Measurements from ENCODE around the gene SRD5A2.
"Not testable (repeated sequence)": the region's sequence is repeated elsewhere in the genome, so short reads cannot be mapped to it uniquely, and the experiment has no call there.

SRD5A2 gene

GRCh38 chr2:31505111-31505510, 75.6 kb downstream of the SRD5A2 start:
- no peak overlapping the region for H3K4me3 ChIP-seq (ENCODE audit: severe bottlenecking)
- no peak overlapping the region for H3K27ac ChIP-seq (ENCODE audit: poor library complexity, severe bottlenecking)
- no peak for ATAC-seq (ENCODE audit: low read depth)
- no peaks in the 10 kb centered on the region for H3K4me1 ChIP-seq (ENCODE audit: insufficient read depth, poor library complexity, severe bottlenecking)
- no peaks in the 10 kb centered on the region for H3K9me3 ChIP-seq (ENCODE audit: severe bottlenecking)
- TF ChIP-seq CTCF (IDR thresholded peaks at IDR 0.05; ENCODE audit: poor library complexity, severe bottlenecking): no peak
- no peaks in the 10 kb centered on the region for H3K36me3 ChIP-seq (ENCODE audit: low read depth)
- no peak for DNase-seq (ENCODE audit: low spot score)
- no peaks in the 10 kb centered on the region for H3K27me3 ChIP-seq (ENCODE audit: insufficient read depth, poor library complexity, severe bottlenecking)

GRCh38 chr2:31504311-31504710, 76.4 kb downstream of the SRD5A2 start:
- no peak overlapping the region for H3K4me3 ChIP-seq (ENCODE audit: severe bottlenecking)
- no peaks in the 10 kb centered on the region for H3K27me3 ChIP-seq (ENCODE audit: insufficient read depth, poor library complexity, severe bottlenecking)
- H3K4me1 ChIP-seq (ENCODE audit: insufficient read depth, poor library complexity, severe bottlenecking): no peaks in the 10 kb centered on the region
- H3K27ac ChIP-seq (ENCODE audit: poor library complexity, severe bottlenecking): no peak overlapping the region
- TF ChIP-seq CTCF (IDR thresholded peaks at IDR 0.05; ENCODE audit: poor library complexity, severe bottlenecking): no peak
- no peaks in the 10 kb centered on the region for H3K9me3 ChIP-seq (ENCODE audit: severe bottlenecking)
- DNase-seq (ENCODE audit: low spot score): no peak
- no peaks in the 10 kb centered on the region for H3K36me3 ChIP-seq (ENCODE audit: low read depth)
- no peak for ATAC-seq (ENCODE audit: low read depth)

GRCh38 chr2:31496451-31496874, 84.3 kb downstream of the SRD5A2 start:
- Histone ChIP-seq H3K4me3 (ENCODE audit: severe bottlenecking) (peak overlapping the region; percentile 35), H3K27ac (ENCODE audit: poor library complexity, severe bottlenecking) (peak overlapping the region; percentile 23)
- H3K36me3 ChIP-seq (ENCODE audit: low read depth); H3K27me3 ChIP-seq (ENCODE audit: insufficient read depth, poor library complexity, severe bottlenecking); H3K9me3 ChIP-seq (ENCODE audit: severe bottlenecking); H3K4me1 ChIP-seq (ENCODE audit: insufficient read depth, poor library complexity, severe bottlenecking); DNase-seq (ENCODE audit: low spot score): not testable (repeated sequence)
- ATAC-seq (ENCODE audit: low read depth): peak; percentile 64

GRCh38 chr2:31489339-31489738, 91.4 kb downstream of the SRD5A2 start:
- not testable (repeated sequence) for H3K27me3 ChIP-seq (ENCODE audit: insufficient read depth, poor library complexity, severe bottlenecking); H3K4me3 ChIP-seq (ENCODE audit: severe bottlenecking); DNase-seq (ENCODE audit: low spot score); H3K36me3 ChIP-seq (ENCODE audit: low read depth); H3K9me3 ChIP-seq (ENCODE audit: severe bottlenecking); H3K27ac ChIP-seq (ENCODE audit: poor library complexity, severe bottlenecking); H3K4me1 ChIP-seq (ENCODE audit: insufficient read depth, poor library complexity, severe bottlenecking)
- peak; percentile 91 for ATAC-seq (ENCODE audit: low read depth)

- no peak overlapping the region for H3K27ac ChIP-seq (ENCODE audit: poor library complexity, severe bottlenecking)
- no peaks in the 10 kb centered on the region for H3K27me3 ChIP-seq (ENCODE audit: insufficient read depth, poor library complexity, severe bottlenecking)
- H3K4me1 ChIP-seq (ENCODE audit: insufficient read depth, poor library complexity, severe bottlenecking): no peaks in the 10 kb centered on the region
- no peaks in the 10 kb centered on the region for H3K9me3 ChIP-seq (ENCODE audit: severe bottlenecking)
- no peaks in the 10 kb centered on the region for H3K36me3 ChIP-seq (ENCODE audit: low read depth)
- no peak overlapping the region for H3K4me3 ChIP-seq (ENCODE audit: severe bottlenecking)
- no peak for TF ChIP-seq CTCF (IDR thresholded peaks at IDR 0.05; ENCODE audit: poor library complexity, severe bottlenecking)
- DNase-seq (ENCODE audit: low spot score) (no peak), ATAC-seq (ENCODE audit: low read depth) (no peak)
Observed at GRCh38 chr2:31483246-31483645, 97.5 kb downstream of the SRD5A2 start.

- Histone ChIP-seq H3K9me3 (ENCODE audit: severe bottlenecking) (no peaks in the 10 kb centered on the region), H3K36me3 (ENCODE audit: low read depth) (no peaks in the 10 kb centered on the region), H3K27ac (ENCODE audit: poor library complexity, severe bottlenecking) (no peak overlapping the region), H3K27me3 (ENCODE audit: insufficient read depth, poor library complexity, severe bottlenecking) (no peaks in the 10 kb centered on the region), H3K4me1 (ENCODE audit: insufficient read depth, poor library complexity, severe bottlenecking) (peaks cover 4% of the 10 kb centered on the region), H3K4me3 (ENCODE audit: severe bottlenecking) (no peak overlapping the region)
- no peak for ATAC-seq (ENCODE audit: low read depth)
- no peak for TF ChIP-seq CTCF (IDR thresholded peaks at IDR 0.05; ENCODE audit: poor library complexity, severe bottlenecking)
- DNase-seq (ENCODE audit: low spot score): no peak
Observed at GRCh38 chr2:31476511-31477180, 104.1 kb downstream of the SRD5A2 start.
